ENCODE data around the gene GMDS. TPM values are rescaled to one million over a fixed set of nuclear protein-coding genes. Genes with fewer than 3 reads are reported as not detected.

The GMDS gene
- total and polyA plus RNA-seq, 2 experiments from 2014 or later = 3.0 to 12.6 TPM

- Histone ChIP-seq H3K36me3 (ENCODE audit: low read depth) (no peaks in the 10 kb centered on the region), H3K9ac (no peak overlapping the region), H3K27me3 (replicated peaks; ENCODE audit: insufficient read depth) (no peaks in the 10 kb centered on the region), H3K4me2 (ENCODE audit: unreplicated experiment) (no peak overlapping the region), H3F3A (ENCODE audit: insufficient read depth) (0 out of 2 replicates have a peak, but pooled peaks cover 9% of the 10 kb centered on the region), H3K9me3 (ENCODE audit: low read depth) (no peaks in the 10 kb centered on the region), H2AFZ (no peak overlapping the region), H3K9me2 (ENCODE audit: insufficient read depth) (no peaks in the 10 kb centered on the region), H3K79me2 (ENCODE audit: insufficient read depth) (no peaks in the 10 kb centered on the region), H4K20me1 (ENCODE audit: insufficient read depth) (no peaks in the 10 kb centered on the region), H3K4me1 (ENCODE audit: insufficient read depth) (peaks cover 14% of the 10 kb centered on the region), H3K27ac (no peak overlapping the region), H3K4me3 (no peak overlapping the region)
- DNase-seq = no peak
- in situ Hi-C loops (cut with MboI) = no loop called here
- WGBS, 2 experiments (ENCODE audit: low coverage in 1 of 2, low lambda C conversion rate in 2 of 2, missing lambda C conversion rate in 2 of 2) = 92 to 94% methylated on average over 7 of the region's 7 CpGs
- TF ChIP-seq EZH2phosphoT487 (IDR thresholded peaks at IDR 0.05; ENCODE audit: insufficient read depth, low read depth) (no peak), EZH2 (IDR thresholded peaks at IDR 0.05; ENCODE audit: insufficient read depth, poor library complexity, severe bottlenecking) (no peak)
These were observed 444.0 kb downstream of the GMDS start for GRCh38 chr6:1801401-1801800.

- in situ Hi-C loops (cut with MboI) = no loop called here
- no peak overlapping the region for H2AFZ ChIP-seq
- TF ChIP-seq EZH2 (IDR thresholded peaks at IDR 0.05; ENCODE audit: insufficient read depth, poor library complexity, severe bottlenecking) (no peak), EZH2phosphoT487 (IDR thresholded peaks at IDR 0.05; ENCODE audit: insufficient read depth, low read depth) (no peak)
- no peak overlapping the region for H3K9ac ChIP-seq
- H3K4me2 ChIP-seq (ENCODE audit: unreplicated experiment) = no peak overlapping the region
- H4K20me1 ChIP-seq (ENCODE audit: insufficient read depth) = no peaks in the 10 kb centered on the region
- H3K36me3 ChIP-seq (ENCODE audit: low read depth) = no peaks in the 10 kb centered on the region
- H3K27ac ChIP-seq = no peak overlapping the region
- H3K27me3 ChIP-seq (replicated peaks; ENCODE audit: insufficient read depth) = no peaks in the 10 kb centered on the region
- H3K79me2 ChIP-seq (ENCODE audit: insufficient read depth) = no peaks in the 10 kb centered on the region
- no peaks in the 10 kb centered on the region for H3K9me2 ChIP-seq (ENCODE audit: insufficient read depth)
- no peaks in the 10 kb centered on the region for H3K9me3 ChIP-seq (ENCODE audit: low read depth)
- peaks cover 14% of the 10 kb centered on the region for H3K4me1 ChIP-seq (ENCODE audit: insufficient read depth)
- 77 to 85% methylated on average over 4 of the region's 4 CpGs for WGBS, 2 experiments (ENCODE audit: low coverage in 1 of 2, low lambda C conversion rate in 2 of 2, missing lambda C conversion rate in 2 of 2)
- no peak overlapping the region for H3K4me3 ChIP-seq
- no peak for DNase-seq
- H3F3A ChIP-seq (ENCODE audit: insufficient read depth) = 0 out of 2 replicates have a peak, but pooled peaks cover 9% of the 10 kb centered on the region
These were observed 444.6 kb downstream of the GMDS start for GRCh38 chr6:1800845-1801244.

GRCh38 chr6:1798965-1799325, 446.5 kb downstream of the GMDS start:
- Histone ChIP-seq H3K4me1 (ENCODE audit: insufficient read depth) (peaks cover 14% of the 10 kb centered on the region), H3K4me2 (ENCODE audit: unreplicated experiment) (no peak overlapping the region), H3K27ac (no peak overlapping the region), H3F3A (ENCODE audit: insufficient read depth) (0 out of 2 replicates have a peak, but pooled peaks cover 9% of the 10 kb centered on the region), H3K36me3 (ENCODE audit: low read depth) (no peaks in the 10 kb centered on the region), H3K9me2 (ENCODE audit: insufficient read depth) (no peaks in the 10 kb centered on the region), H3K79me2 (ENCODE audit: insufficient read depth) (no peaks in the 10 kb centered on the region), H3K9ac (no peak overlapping the region), H3K9me3 (ENCODE audit: low read depth) (no peaks in the 10 kb centered on the region), H4K20me1 (ENCODE audit: insufficient read depth) (no peaks in the 10 kb centered on the region), H3K27me3 (replicated peaks; ENCODE audit: insufficient read depth) (no peaks in the 10 kb centered on the region), H2AFZ (no peak overlapping the region), H3K4me3 (no peak overlapping the region)
- WGBS, 2 experiments (ENCODE audit: low coverage in 1 of 2, low lambda C conversion rate in 2 of 2, missing lambda C conversion rate in 2 of 2) = 96% methylated on average over 8 of the region's 8 CpGs
- DNase-seq = no peak
- TF ChIP-seq EZH2 (IDR thresholded peaks at IDR 0.05; ENCODE audit: insufficient read depth, poor library complexity, severe bottlenecking) (no peak), EZH2phosphoT487 (IDR thresholded peaks at IDR 0.05; ENCODE audit: insufficient read depth, low read depth) (no peak)
- in situ Hi-C loops (cut with MboI) = no loop called here

GRCh38 chr6:1798303-1798964, 447.0 kb downstream of the GMDS start:
- no peaks in the 10 kb centered on the region for H3K9me3 ChIP-seq (ENCODE audit: low read depth)
- no peak overlapping the region for H3K27ac ChIP-seq
- no peak overlapping the region for H3K4me3 ChIP-seq
- no peak overlapping the region; the same call in 1 of the 2 replicates for H2AFZ ChIP-seq
- H3K79me2 ChIP-seq (ENCODE audit: insufficient read depth) = no peaks in the 10 kb centered on the region
- H3K9me2 ChIP-seq (ENCODE audit: insufficient read depth) = no peaks in the 10 kb centered on the region
- no peak overlapping the region for H3K9ac ChIP-seq
- H3F3A ChIP-seq (ENCODE audit: insufficient read depth) = 0 out of 2 replicates have a peak, but pooled peaks cover 9% of the 10 kb centered on the region
- H3K4me2 ChIP-seq (ENCODE audit: unreplicated experiment) = no peak overlapping the region
- DNase-seq = peak; percentile 10
- no peaks in the 10 kb centered on the region for H4K20me1 ChIP-seq (ENCODE audit: insufficient read depth)
- peaks cover 14% of the 10 kb centered on the region for H3K4me1 ChIP-seq (ENCODE audit: insufficient read depth)
- H3K36me3 ChIP-seq (ENCODE audit: low read depth) = no peaks in the 10 kb centered on the region
- TF ChIP-seq EZH2 (IDR thresholded peaks at IDR 0.05; ENCODE audit: insufficient read depth, poor library complexity, severe bottlenecking) (no peak), EZH2phosphoT487 (IDR thresholded peaks at IDR 0.05; ENCODE audit: insufficient read depth, low read depth) (no peak)
- no peaks in the 10 kb centered on the region for H3K27me3 ChIP-seq (replicated peaks; ENCODE audit: insufficient read depth)
- in situ Hi-C loops (cut with MboI) = no loop called here
- 80 to 87% methylated on average over 9 of the region's 9 CpGs for WGBS, 2 experiments (ENCODE audit: low coverage in 1 of 2, low lambda C conversion rate in 2 of 2, missing lambda C conversion rate in 2 of 2)
